Measurements from ENCODE around the gene NCOR1. TPM values are rescaled to one million over a fixed set of nuclear protein-coding genes. Genes with fewer than 3 reads are reported as not detected.
"Not testable (repeated sequence)": the region's sequence is repeated elsewhere in the genome, so short reads cannot be mapped to it uniquely, and the experiment has no call there.

Gene NCOR1
- total and polyA plus RNA-seq, 2 of the 8 experiments (the other 6 are each of a cell fraction or from before 2014, with no cell fraction given) = 65.4 to 142 TPM

GRCh38 chr17:16201693-16202131 is 13.6 kb downstream of the NCOR1 start:
- not testable (repeated sequence) for DNase-seq (ENCODE audit: low read depth in 1 of 2, low spot score in 2 of 2); H4K20me1 ChIP-seq (replicated peaks in 1 of 2; ENCODE audit: control insufficient read depth in 1 of 2, insufficient read depth in 2 of 2, low read length in 2 of 2); H2BK5ac ChIP-seq (ENCODE audit: low read depth, low read length); H3K23me2 ChIP-seq (ENCODE audit: low read depth, low read length); H2BK12ac ChIP-seq (ENCODE audit: low read depth, low read length); H3K4me2 ChIP-seq (ENCODE audit: insufficient read depth in 1 of 2, low read depth in 2 of 2, low read length in 2 of 2); H4K91ac ChIP-seq (replicated peaks; ENCODE audit: insufficient read length, low read length); H3K27ac ChIP-seq (ENCODE audit: low read depth, low read length); H2BK20ac ChIP-seq (ENCODE audit: low read length); H3K9me3 ChIP-seq (ENCODE audit: insufficient read depth in 2 of 2, low read depth in 1 of 2, low read length in 1 of 2); H3K4ac ChIP-seq (replicated peaks; ENCODE audit: insufficient read length, low read depth, low read length); H2BK15ac ChIP-seq (ENCODE audit: low read length); H2AFZ ChIP-seq (ENCODE audit: low read length); H4K8ac ChIP-seq (ENCODE audit: extremely low read depth, insufficient read depth, low read length); H3K9ac ChIP-seq (replicated peaks in 1 of 4; ENCODE audit: extremely low read depth in 1 of 4, low read depth in 3 of 4, low read length in 3 of 4); H4K5ac ChIP-seq (ENCODE audit: insufficient read length, low read depth, low read length); H2BK120ac ChIP-seq (replicated peaks; ENCODE audit: low read depth, low read length); H3K18ac ChIP-seq (ENCODE audit: extremely low read depth, low read length); H2AK5ac ChIP-seq (ENCODE audit: low read depth, low read length); H3K4me1 ChIP-seq (replicated peaks in 1 of 4; ENCODE audit: control insufficient read depth in 3 of 4, insufficient read depth in 4 of 4, low read length in 3 of 4); H3K4me3 ChIP-seq (ENCODE audit: extremely low read depth in 1 of 4, insufficient read depth in 2 of 4, low read depth in 3 of 4, low read length in 4 of 4); H3K56ac ChIP-seq (replicated peaks; ENCODE audit: insufficient read length, low read depth, low read length); H3K27me3 ChIP-seq (replicated peaks in 1 of 4; ENCODE audit: control insufficient read depth in 3 of 4, extremely low read depth in 1 of 4, insufficient read depth in 3 of 4, low read length in 3 of 4); H3K23ac ChIP-seq (ENCODE audit: insufficient read length); H3K14ac ChIP-seq (ENCODE audit: insufficient read length); H3K36me3 ChIP-seq (ENCODE audit: control insufficient read depth in 2 of 4, insufficient read depth in 4 of 4, low read length in 3 of 4); FAIRE-seq; H3K79me1 ChIP-seq (ENCODE audit: low read depth, low read length)
- WGBS, 2 experiments (ENCODE audit: extremely low coverage in 1 of 2, insufficient coverage in 1 of 2, insufficient read length in 1 of 2, insufficient replicate concordance in 2 of 2, low coverage in 1 of 2, low lambda C conversion rate in 2 of 2, missing lambda C conversion rate in 1 of 2) = 88% methylated on average over 13 of the region's 13 CpGs; no CpG with 5 or more reads in 1 of the 2 experiments
- CTCF ChIA-PET (ENCODE audit: partially characterized antibody) = interaction anchor here (1.4 kb wide), 1 partner anchor 24 kb away, joined by 4 read pairs; no protein-coding TSS in a partner anchor
- H3K79me2 ChIP-seq (ENCODE audit: control insufficient read depth in 1 of 2, insufficient read depth in 2 of 2, low read length in 2 of 2) = peaks cover 4 to 91% of the 10 kb centered on the region in 2 experiments
- POLR2A ChIA-PET (ENCODE audit: partially characterized antibody) = interaction anchor here (1.4 kb wide), 1 partner anchor 151 kb away, joined by 3 read pairs; no protein-coding TSS in a partner anchor
